ENCODE measurements around the gene APOC3. TPM values are rescaled to one million over a fixed set of nuclear protein-coding genes. Genes with fewer than 3 reads are reported as not detected.

APOC3 gene
- total and polyA plus RNA-seq, 2 experiments from 2014 or later = not detected

DNA sequence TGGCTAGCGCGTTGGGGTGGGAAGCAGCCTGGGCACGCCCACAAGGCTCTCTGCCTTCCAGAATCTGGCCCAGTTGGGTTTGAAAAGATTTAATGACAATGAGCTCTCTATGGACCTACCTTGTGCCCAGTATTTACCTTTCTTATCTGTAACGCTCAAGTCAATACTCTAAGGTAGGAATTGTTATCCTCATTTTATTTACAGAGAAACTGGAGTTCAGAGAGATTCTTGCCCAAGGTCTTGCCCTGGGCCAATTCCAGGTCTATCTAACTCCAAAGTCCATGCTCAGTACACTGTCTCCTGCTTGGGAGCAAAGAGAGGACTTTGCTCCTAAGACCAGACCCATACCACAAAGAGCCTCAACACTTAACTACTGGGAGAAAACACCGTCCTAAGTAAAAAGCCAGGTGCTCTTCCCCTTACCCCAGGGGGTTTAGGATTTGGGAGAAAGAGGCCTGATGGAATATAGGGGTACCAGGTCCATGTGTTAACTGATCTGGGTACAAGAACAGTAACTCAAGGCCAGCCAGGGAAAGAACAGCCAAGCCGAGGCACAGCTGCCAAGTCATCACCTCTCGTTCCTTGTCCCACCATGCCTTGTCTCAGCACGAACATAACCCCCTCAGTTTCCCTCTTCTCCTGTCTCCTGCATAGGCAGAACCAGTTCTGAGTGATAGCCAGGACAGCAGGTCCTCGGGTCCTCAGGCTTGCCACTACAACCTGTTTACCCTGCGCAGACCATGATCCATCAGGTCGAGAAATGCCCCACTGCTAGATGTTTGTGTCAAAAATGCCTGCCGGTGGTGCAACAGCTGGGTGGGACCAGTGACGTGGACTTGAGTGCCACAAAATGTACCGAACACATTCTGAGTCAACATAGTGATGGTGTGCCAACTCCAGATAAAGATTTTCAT is 21.2 kb upstream of the APOC3 start:
- Histone ChIP-seq H3K27ac (ENCODE audit: low read depth) (no peak overlapping the region), H3F3A (replicated peaks; ENCODE audit: low read depth) (no peaks in the 10 kb centered on the region), H3K4me3 (no peak overlapping the region), H2AFZ (no peak overlapping the region), H3K9me2 (ENCODE audit: insufficient read depth) (no peaks in the 10 kb centered on the region), H3K36me3 (ENCODE audit: insufficient read depth) (no peaks in the 10 kb centered on the region), H3K4me2 (no peak overlapping the region), H4K20me1 (replicated peaks; ENCODE audit: insufficient read depth) (no peaks in the 10 kb centered on the region), H3K27me3 (ENCODE audit: insufficient read depth) (no peaks in the 10 kb centered on the region), H3K4me1 (ENCODE audit: insufficient read depth) (no peaks in the 10 kb centered on the region), H3K79me2 (replicated peaks; ENCODE audit: insufficient read depth) (no peaks in the 10 kb centered on the region)
- Mint-ChIP-seq H3K36me3 (ENCODE audit: low read depth) (no peaks in the 10 kb centered on the region), H3K4me3 (no peak overlapping the region), H3K27ac (no peak overlapping the region), H3K27me3 (ENCODE audit: insufficient read depth, low read depth, poor library complexity) (no peaks in the 10 kb centered on the region), H3K4me1 (no peaks in the 10 kb centered on the region; the same call in 2 of the 3 replicates), H3K9me3 (no peaks in the 10 kb centered on the region)
- DNase-seq (ENCODE audit: low spot score) (no peak), ATAC-seq (no peak)
- TF ChIP-seq NANOG (IDR thresholded peaks at IDR 0.05; ENCODE audit: borderline replicate concordance) (no peak), STAT1 (IDR thresholded peaks at IDR 0.05; ENCODE audit: unreplicated experiment) (no peak), JUNB (IDR thresholded peaks at IDR 0.05; ENCODE audit: unreplicated experiment) (no peak), EZH2 (IDR thresholded peaks at IDR 0.05; ENCODE audit: low read depth, unreplicated experiment) (no peak), ZNF114 (CRISPR knock-in tag; IDR thresholded peaks at IDR 0.05) (no peak), EZH2phosphoT487 (IDR thresholded peaks at IDR 0.05; ENCODE audit: unreplicated experiment) (no peak), CREB1 (CRISPR knock-in tag; IDR thresholded peaks at IDR 0.05; ENCODE audit: low read depth) (no peak), ZNF331 (CRISPR knock-in tag; IDR thresholded peaks at IDR 0.05; ENCODE audit: low read depth) (no peak)
- TF ChIP-seq, protein P1, sequence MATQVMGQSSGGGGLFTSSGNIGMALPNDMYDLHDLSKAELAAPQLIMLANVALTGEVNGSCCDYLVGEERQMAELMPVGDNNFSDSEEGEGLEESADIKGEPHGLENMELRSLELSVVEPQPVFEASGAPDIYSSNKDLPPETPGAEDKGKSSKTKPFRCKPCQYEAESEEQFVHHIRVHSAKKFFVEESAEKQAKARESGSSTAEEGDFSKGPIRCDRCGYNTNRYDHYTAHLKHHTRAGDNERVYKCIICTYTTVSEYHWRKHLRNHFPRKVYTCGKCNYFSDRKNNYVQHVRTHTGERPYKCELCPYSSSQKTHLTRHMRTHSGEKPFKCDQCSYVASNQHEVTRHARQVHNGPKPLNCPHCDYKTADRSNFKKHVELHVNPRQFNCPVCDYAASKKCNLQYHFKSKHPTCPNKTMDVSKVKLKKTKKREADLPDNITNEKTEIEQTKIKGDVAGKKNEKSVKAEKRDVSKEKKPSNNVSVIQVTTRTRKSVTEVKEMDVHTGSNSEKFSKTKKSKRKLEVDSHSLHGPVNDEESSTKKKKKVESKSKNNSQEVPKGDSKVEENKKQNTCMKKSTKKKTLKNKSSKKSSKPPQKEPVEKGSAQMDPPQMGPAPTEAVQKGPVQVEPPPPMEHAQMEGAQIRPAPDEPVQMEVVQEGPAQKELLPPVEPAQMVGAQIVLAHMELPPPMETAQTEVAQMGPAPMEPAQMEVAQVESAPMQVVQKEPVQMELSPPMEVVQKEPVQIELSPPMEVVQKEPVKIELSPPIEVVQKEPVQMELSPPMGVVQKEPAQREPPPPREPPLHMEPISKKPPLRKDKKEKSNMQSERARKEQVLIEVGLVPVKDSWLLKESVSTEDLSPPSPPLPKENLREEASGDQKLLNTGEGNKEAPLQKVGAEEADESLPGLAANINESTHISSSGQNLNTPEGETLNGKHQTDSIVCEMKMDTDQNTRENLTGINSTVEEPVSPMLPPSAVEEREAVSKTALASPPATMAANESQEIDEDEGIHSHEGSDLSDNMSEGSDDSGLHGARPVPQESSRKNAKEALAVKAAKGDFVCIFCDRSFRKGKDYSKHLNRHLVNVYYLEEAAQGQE (IDR thresholded peaks at IDR 0.05; ENCODE audit: unreplicated experiment) = no peak
- TF ChIP-seq, protein P2, sequence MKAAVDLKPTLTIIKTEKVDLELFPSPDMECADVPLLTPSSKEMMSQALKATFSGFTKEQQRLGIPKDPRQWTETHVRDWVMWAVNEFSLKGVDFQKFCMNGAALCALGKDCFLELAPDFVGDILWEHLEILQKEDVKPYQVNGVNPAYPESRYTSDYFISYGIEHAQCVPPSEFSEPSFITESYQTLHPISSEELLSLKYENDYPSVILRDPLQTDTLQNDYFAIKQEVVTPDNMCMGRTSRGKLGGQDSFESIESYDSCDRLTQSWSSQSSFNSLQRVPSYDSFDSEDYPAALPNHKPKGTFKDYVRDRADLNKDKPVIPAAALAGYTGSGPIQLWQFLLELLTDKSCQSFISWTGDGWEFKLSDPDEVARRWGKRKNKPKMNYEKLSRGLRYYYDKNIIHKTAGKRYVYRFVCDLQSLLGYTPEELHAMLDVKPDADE (IDR thresholded peaks at IDR 0.05) = no peak
- TF ChIP-seq, protein P3, sequence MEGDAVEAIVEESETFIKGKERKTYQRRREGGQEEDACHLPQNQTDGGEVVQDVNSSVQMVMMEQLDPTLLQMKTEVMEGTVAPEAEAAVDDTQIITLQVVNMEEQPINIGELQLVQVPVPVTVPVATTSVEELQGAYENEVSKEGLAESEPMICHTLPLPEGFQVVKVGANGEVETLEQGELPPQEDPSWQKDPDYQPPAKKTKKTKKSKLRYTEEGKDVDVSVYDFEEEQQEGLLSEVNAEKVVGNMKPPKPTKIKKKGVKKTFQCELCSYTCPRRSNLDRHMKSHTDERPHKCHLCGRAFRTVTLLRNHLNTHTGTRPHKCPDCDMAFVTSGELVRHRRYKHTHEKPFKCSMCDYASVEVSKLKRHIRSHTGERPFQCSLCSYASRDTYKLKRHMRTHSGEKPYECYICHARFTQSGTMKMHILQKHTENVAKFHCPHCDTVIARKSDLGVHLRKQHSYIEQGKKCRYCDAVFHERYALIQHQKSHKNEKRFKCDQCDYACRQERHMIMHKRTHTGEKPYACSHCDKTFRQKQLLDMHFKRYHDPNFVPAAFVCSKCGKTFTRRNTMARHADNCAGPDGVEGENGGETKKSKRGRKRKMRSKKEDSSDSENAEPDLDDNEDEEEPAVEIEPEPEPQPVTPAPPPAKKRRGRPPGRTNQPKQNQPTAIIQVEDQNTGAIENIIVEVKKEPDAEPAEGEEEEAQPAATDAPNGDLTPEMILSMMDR (conservative IDR thresholded peaks at IDR 0.05; ENCODE audit: low read depth in 2 of 2) = no peak
- TF ChIP-seq, protein P4, sequence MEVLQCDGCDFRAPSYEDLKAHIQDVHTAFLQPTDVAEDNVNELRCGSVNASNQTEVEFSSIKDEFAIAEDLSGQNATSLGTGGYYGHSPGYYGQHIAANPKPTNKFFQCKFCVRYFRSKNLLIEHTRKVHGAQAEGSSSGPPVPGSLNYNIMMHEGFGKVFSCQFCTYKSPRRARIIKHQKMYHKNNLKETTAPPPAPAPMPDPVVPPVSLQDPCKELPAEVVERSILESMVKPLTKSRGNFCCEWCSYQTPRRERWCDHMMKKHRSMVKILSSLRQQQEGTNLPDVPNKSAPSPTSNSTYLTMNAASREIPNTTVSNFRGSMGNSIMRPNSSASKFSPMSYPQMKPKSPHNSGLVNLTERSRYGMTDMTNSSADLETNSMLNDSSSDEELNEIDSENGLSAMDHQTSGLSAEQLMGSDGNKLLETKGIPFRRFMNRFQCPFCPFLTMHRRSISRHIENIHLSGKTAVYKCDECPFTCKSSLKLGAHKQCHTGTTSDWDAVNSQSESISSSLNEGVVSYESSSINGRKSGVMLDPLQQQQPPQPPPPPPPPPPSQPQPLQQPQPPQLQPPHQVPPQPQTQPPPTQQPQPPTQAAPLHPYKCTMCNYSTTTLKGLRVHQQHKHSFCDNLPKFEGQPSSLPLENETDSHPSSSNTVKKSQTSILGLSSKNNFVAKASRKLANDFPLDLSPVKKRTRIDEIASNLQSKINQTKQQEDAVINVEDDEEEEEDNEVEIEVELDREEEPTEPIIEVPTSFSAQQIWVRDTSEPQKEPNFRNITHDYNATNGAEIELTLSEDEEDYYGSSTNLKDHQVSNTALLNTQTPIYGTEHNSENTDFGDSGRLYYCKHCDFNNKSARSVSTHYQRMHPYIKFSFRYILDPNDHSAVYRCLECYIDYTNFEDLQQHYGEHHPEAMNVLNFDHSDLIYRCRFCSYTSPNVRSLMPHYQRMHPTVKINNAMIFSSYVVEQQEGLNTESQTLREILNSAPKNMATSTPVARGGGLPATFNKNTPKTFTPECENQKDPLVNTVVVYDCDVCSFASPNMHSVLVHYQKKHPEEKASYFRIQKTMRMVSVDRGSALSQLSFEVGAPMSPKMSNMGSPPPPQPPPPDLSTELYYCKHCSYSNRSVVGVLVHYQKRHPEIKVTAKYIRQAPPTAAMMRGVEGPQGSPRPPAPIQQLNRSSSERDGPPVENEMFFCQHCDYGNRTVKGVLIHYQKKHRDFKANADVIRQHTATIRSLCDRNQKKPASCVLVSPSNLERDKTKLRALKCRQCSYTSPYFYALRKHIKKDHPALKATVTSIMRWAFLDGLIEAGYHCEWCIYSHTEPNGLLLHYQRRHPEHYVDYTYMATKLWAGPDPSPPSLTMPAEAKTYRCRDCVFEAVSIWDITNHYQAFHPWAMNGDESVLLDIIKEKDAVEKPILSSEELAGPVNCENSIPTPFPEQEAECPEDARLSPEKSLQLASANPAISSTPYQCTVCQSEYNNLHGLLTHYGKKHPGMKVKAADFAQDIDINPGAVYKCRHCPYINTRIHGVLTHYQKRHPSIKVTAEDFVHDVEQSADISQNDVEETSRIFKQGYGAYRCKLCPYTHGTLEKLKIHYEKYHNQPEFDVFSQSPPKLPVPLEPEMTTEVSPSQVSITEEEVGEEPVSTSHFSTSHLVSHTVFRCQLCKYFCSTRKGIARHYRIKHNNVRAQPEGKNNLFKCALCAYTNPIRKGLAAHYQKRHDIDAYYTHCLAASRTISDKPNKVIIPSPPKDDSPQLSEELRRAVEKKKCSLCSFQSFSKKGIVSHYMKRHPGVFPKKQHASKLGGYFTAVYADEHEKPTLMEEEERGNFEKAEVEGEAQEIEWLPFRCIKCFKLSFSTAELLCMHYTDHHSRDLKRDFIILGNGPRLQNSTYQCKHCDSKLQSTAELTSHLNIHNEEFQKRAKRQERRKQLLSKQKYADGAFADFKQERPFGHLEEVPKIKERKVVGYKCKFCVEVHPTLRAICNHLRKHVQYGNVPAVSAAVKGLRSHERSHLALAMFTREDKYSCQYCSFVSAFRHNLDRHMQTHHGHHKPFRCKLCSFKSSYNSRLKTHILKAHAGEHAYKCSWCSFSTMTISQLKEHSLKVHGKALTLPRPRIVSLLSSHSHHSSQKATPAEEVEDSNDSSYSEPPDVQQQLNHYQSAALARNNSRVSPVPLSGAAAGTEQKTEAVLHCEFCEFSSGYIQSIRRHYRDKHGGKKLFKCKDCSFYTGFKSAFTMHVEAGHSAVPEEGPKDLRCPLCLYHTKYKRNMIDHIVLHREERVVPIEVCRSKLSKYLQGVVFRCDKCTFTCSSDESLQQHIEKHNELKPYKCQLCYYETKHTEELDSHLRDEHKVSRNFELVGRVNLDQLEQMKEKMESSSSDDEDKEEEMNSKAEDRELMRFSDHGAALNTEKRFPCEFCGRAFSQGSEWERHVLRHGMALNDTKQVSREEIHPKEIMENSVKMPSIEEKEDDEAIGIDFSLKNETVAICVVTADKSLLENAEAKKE (CRISPR knock-in tag; IDR thresholded peaks at IDR 0.05) = no peak

Data from GM23338 (cell line).